Femur (tissue), 1 donor: ENCODE measurements around the gene RPL37A.

Experiments
- DNase-seq: peaks from one replicate; pipeline ENCODE4 v3.0.0-alpha.2; 2017

RPL37A gene

DNA sequence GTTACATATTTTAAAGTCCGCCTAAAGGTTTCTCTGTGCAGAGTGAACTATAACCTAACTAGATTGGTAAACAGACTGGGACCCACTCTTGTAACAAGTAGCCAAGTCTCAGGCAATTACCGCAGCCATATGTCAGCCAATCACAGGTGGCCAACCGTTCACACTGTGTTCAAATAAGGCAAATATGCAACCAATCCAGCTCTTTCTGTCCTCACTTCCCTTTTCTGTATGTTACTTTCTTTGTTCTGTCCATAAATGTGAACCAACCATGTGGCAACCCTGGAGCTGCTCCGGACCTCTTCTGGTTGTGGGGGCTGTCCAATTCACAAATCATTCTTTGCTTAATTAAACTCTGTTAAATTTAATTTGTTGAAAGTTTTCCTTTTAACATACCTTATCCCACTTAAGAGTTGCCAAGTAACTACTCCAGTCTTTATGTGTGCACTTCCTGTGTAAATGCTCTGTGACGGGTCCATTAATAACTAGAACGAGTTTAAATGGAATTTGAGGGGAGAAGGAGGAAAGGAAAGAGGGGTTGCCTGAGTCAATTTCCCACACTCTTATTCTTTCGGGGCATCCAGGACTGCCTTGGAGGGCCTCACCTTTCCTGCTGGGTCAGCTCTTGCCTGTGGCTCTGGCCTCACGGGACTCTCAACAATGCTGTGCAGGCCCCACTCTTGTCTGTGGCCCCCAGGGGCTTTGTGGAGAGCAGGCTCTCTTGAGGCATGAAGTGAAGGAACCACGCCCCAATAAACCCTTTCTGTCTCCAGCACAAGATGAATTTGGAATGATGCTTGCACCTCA lies 6.6 kb upstream of the RPL37A start:
- no peak for DNase-seq

DNA sequence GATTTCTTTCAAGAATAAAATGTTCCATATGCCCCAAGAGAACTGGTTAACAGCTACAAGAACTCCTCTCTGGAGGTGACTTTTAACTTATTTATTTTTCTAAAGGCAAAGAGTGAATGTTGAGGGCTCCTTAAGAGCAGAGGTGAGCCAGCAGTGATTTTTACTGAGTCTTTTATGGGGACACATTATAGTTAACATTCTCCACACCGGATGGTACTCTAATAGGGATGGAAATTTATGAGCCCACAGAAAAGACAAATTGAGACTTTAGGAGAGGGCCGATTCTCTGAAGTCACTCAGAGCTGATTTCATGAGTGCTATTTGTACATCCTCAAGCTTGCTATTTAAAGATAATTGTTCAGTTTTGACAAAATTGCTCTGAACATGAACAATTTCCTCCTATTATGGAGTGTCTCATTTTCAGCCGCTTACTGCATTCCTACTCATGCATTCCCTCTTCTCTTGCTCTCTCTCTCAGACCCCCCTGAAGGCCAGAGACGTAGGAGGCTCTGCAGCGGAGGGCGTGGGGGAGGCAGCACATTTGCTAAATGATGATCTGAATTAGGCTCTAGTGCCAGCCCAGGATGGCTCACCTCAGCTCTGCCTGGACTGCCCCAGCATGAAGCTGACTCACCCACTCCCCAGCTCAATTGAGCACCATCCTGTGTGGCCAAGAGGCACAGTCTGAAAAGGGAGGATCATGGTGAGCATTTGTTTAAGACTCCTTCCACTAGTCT lies 5.9 kb upstream of the RPL37A start:
- DNase-seq, result no peak

DNA sequence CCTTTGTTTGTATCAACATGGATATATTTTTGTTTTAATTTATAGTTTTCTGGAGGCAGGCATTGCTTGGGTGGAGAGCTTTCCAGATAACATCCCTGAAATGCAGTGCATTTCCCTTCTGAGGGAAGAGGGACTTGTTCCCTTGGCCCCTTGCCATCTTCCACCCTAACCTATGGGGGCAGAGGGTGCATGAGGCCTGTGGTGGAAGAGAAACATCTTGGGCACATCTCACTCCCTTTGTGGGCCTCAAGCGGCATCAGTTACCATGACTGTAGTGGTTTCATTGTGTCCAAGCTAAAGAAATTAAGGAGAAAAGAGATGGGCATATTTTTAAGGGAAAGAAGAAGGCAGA lies 5.3 kb upstream of the RPL37A start:
- no peak for DNase-seq

GRCh38 chr2:216495656-216496055 lies 3.0 kb upstream of the RPL37A start:
- no peak for DNase-seq

GRCh38 chr2:216497382-216498069 lies 1.1 kb upstream of the RPL37A start:
- no peak for DNase-seq

DNA sequence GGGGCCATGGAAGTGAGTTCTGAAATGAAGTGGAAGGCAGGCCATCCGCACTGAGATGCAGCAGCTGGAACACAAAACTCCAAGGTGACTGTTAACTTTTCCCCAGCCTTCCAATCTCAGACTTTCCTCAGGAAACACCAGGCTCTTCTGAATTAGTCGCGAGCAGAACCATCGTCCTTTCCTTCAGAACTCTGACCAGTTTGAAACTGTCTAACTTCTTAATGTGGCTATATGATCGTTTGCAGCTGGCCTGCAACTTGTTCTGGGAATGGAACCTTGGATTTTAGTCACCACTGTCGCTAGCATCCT lies 620 bp upstream of the RPL37A start:
- no peak for DNase-seq

- DNase-seq, result no peak
Measured at GRCh38 chr2:216499641-216500218, 1.1 kb downstream of the RPL37A start.

DNA sequence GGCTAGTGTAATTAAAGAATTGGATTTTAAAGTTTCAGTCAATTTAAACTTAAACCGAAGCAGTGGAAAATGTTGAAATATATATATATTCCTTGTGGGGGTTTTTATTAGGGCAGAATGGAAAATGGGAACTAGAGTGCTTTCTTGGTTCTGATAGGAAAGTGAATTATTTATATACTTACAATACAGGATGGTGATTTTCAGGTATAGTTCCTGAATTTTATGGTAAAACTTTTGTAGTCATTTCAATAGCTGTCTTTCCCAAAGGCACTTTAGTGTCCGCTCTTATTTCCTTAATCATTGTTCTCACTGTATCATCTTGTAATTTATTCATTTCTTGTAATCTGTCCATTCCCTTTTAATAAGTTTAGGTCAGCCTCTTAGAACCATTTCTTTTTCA lies 1.9 kb downstream of the RPL37A start:
- no peak for DNase-seq

- no peak for DNase-seq
Measured at GRCh38 chr2:216501854-216502253, 3.2 kb downstream of the RPL37A start.

DNA sequence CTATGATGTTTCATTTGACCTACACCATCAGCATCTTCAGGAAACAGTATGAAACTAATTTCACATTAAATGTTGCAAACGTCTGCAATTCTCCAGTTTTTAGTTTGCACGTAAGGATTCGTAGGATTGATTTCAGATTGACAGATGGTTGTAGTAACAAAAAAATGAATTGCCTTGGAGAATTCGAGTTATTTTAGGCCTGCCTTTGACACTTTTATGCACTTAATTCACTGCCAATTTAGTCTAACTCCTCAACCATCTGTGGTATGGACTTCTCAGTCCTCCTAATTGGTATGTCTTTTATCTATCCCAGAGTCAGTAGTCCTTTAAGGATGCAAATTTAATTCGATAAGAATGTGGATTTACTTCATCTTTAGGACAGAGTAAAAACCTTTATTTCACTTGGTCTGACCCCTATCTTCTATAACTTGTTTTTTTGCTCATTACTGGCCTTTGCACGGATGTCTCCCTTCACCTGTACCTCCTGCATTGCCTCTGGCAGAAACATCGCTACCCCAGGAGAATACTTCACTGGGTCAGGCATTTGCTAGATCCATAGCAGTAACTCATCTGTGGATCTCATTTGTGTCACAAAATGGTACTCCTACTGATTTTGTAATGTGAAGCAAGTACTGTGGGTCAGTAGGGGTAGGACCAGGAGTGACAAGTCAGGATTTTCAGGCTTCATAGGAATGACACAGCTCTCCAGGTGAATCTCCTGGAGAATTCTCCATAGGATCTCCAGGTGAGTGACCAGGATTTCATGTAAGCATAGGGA lies 3.9 kb downstream of the RPL37A start:
- DNase-seq, result no peak

DNA sequence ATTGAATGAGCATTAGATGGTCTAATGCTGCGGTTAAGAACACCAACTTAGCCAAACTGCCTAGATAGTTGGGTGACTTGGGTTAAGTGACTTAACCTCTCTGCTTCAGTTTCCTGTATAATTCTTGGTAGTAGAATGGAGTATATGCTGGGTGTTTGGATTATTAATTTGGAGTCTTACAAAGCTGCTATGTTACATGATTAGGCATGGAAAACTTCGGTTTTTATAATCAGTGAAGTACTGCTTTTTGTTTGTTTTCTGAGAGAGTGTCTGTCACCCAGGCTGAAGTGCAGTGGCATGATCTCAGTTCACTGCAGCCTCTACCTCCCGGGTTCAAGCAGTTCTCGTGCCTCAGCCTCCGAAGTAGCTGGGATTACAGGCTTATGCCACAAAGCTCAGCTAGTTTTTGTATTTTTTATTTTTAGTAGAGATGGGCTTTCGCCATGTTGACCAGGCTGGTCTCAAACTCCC lies 4.5 kb downstream of the RPL37A start:
- DNase-seq, result no peak

DNA sequence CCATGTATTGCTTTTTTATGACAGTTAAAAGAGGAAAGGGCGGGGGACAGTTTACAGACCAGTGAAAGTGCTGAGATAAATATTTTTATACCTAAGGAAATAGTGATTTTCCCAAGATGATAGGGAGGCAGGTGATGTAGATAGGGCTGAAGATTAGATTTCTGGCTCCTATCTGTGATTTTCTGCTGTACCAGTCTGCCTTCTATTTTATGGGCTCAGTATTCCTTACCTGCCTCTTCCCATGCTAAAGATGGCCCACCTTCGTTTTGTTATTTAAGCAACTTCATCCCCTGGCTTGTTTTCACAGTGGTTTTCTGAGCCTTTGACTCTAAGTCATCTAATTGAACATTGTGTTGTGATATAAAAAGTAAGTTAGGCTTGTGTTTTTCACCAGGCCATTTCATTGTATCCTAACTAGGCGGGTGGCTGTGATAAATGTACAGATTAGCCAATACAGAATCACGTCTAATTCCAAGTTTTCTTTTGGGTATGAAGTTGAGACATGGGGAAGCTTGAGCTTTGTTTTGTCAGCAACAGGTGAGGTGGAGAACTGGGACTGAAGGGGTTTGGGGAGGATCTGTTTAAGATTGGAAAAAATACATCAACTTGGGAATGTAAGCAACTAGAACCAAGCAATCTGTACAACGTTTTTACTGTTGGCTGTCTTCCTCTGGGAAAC lies 5.2 kb downstream of the RPL37A start:
- no peak for DNase-seq

DNA sequence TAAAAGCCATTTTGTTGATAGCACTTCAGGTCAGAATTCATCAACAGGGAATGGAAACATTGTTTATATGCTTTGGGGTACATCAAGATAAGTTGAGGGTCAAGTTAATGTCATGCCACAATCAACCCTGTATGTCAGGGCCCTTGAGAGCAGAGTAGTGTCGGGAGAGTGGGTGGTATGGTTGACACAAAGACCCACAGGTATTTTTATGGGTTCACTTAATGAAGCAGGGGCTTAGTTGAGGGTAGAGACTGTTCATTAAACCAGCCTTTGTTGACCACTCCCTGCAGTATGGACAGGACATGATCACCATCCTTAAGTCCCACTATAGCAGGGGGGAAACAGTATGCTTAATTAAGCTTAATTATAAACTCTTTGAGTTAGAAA lies 5.7 kb downstream of the RPL37A start:
- no peak for DNase-seq

GRCh38 chr2:216505133-216506106 lies 6.8 kb downstream of the RPL37A start:
- no peak for DNase-seq

DNA sequence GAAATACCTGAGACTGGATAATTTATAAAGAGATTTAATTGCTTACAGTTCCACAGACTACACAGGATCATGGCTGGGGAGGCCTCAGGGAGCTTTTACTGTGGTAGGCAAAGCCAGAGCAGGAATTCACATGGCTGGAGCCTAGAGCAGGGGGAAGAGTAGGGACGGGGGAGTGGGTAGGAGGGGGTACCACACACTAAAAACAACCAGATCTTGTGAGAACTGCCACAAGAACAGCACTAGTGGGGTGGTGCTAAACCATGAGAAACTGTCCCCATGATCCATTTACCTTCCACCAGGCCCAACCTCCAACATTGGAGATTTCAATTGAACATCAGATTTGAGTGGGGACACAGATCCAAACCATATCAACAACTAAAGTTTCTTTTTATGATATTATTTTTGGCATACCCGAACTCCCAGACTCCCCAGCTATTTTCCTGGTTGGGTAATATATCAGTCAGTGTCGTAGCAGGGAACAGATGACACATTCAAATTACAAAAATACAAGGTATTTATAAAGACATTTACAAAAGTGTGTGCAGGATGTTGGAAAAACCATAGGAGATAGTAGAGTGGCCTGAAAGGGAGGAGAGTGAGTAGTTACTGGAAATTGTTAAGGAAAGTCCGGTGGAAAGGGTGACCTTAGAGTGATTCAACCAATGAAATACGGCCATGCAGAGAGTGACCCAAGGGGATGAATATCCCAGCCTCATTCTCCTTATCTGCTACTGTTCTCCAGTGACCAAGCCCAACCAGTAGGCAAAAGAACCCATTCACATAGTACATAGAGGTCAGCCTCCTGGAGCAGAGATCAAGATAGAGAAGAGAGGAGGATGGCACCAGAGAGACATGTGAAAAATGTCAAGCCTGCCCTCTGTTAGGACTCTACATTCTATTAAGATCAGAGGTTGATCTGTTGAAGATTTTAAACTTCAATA lies 8.8 kb downstream of the RPL37A start:
- DNase-seq, result no peak

- no peak for DNase-seq
Measured at GRCh38 chr2:216508229-216508628, 9.6 kb downstream of the RPL37A start.

- DNase-seq, result no peak
Measured at GRCh38 chr2:216516730-216517350, 18.2 kb downstream of the RPL37A start.

DNA sequence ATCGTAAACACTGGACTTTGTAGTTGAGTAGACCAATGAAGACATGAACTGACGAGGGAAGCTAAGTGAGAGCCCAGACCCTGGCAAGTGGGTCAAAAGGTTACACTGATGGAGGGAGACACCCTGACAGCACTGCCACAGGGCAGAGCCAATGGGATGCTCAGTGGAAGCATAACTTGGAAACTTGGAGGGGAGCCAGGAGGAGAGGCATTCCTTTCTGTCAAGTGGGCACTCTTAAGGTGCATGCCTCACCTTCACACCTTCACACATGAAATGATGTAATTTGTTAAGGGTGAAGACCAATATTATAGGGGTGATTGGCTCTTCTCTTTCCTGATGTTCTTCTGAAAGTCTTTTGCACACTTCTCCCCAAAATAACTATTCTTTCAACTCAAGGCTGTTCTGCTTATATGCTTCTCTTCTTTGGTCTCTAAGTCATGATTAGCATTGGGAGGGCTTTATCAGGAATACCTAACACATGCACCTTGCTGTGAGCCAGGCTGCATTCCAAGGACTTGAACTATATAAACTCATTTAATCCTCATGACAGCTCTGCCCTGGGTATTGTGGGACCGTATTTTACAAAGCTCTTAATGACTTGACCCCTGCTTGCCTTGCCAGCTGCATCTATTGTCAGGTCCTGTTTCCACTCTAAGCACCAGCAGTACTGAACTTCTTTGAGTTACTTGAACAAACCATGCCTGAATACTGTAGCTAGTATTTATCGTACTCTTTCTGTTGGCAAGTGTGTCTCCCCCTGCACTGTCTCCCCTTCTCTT lies 19.0 kb downstream of the RPL37A start:
- DNase-seq, result no peak
